HPDE6-E6E7 (cell line): Measurements from ENCODE around the gene ERAL1.
"Not testable (repeated sequence)": the region's sequence is repeated elsewhere in the genome, so short reads cannot be mapped to it uniquely, and the experiment has no call there.

Experiments used
- DNase-seq: peaks from one replicate; pipeline ENCODE4 v3.0.0; 2011; ENCODE audit warnings: missing footprints; ENCODE audit errors: extremely low spot score

The ERAL1 gene

DNA sequence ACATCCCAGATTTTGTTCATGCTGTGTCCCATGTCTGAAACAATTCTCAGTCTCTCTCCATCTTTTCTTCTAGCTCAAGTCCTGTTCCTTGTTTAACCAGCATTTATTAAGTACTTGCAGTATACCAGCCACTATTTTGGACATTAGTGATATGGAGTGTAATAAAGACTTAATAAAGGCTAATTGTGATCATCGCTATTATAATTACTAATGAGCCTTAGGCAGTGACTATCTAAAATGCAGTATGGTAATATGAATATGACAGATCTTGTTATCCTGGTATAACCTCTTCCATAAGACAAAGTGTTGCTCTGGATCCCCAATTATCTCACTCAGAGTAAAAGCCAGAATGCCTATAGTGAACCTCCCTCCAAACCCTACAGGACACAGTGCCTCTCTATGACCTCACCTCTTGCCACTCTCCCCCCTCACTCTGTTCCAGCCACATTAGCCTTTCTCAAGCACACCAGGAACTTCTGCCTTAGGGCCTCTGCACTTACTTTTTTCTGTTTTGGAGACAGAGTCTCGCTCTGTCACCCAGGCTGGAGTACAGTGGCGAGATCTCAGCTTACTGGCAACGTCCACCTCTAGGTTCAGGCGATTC, 44.5 kb downstream of the ERAL1 start:
- no peak for DNase-seq

DNA sequence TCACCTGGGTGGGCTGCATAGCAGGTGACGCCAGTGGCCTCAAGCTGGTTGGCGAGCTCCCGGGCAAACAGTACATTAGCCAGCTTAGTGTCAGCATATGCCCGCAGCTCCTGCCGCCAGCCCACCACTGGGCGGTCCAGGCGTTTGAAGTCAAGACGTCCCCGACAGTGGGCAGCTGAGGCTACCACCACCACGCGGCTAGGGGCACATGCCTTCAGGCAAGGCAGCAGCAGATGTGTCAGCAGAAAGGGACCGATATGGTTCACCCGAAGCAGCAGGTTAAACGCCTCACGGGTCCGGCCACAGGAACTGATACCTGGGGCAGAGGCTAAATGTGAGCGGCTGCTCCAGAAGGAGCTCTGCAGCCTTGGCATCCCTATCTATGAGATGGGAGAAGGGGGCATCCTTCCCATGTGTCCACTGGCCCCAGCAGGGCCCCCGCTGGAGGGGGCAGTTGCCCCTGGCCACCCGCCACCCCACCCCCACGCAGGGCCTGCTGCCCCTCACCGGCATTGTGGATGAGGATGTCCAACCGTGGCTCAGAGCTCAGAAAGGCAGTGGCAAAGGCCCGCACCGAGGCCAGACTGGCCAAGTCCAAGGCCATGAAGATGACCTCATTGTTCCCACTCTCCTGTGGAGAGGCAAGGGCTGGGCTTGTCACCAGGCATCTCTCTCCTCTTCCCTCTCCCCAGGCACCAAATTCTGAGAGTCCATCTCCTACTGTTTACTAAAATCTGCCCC, 46.3 kb downstream of the ERAL1 start:
- DNase-seq, result no peak

DNA sequence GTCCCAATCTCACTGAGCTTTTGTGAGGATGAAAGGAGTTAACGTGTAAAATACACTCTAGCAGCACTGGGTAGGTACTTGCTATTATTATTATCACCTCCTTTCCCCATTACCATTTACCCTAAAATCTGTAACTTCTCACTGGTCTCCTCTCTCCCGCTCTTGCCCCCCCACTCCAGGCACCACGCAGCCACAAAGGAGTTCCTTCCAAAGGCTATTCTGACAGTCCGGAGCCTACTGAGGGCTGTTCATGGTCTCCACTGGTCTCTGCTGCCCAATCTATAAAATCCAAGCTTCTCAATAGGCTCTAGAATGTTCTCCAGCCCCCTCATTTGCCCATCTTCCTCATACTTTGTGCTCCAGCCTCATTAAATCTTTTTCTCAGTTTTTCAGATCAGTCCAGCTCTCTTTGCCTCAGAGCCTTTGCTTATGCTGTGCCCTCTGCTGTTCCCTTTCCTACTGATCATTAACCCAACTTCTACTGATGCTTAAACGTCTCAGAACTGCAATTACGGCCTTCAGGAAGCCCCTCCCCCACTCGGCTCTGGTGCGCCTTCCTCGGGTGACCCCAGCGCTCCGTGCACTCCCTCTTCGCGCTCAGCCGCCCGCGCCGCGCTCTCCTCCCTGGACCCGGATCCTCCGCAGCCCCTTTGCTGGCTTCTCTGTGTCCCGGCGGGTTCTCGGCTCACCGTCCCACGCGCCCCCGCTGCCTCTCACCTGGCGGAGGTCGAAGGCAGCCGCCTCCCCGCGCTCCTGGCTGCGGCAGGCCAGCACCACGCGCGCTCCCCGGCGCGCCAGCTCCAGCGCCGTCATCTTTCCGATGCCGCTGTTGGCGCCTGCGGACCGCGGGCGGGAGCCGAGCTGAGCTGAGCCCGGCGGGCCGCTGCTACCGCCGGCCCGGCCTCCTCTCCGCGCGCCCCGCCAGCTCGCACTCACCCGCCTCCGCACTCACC, 47.3 kb downstream of the ERAL1 start:
- DNase-seq, result no peak

DNA sequence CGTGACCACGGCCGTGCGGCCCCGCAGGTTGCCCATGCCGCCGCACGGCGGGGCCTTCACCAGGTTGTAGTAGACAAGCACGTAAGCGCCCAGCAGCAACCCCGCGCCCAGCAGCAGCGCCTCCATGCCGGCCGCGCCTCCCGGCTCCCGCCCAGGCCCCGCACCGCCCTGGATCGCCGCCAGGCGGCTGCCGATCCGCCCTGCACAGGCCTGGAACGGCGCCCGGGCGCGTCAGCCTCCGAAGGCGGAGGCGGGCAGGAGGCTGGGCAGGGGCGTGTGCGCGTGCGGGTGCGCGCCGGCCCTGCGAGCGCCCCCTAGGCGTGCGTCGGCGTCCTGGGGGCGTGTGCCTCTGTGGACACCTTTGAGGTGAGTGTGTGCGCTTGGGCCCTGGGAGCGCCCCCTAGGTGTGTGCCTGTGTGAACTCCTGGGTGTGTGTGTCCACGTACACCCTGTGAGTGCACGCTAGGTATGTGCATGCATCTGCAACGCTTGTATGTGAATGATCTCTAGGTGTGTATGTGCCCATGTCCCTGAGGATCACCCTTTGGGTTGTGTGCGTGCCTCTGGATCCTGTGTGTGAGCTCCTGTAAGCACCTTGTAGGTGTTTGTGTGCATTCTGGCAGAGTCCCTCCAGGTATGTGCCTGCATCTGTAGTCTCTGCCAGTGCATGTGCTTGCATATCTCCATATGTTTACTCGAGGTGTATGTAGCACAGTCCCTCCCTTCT, 48.2 kb downstream of the ERAL1 start, which contains the start of gene DHRS13:
Gene DHRS13 (minus strand): TSS at position 261 of the 727 bp plus-strand sequence. CDS start 135 bp downstream, at position 126.
- DNase-seq, result peak; percentile 84

DNA sequence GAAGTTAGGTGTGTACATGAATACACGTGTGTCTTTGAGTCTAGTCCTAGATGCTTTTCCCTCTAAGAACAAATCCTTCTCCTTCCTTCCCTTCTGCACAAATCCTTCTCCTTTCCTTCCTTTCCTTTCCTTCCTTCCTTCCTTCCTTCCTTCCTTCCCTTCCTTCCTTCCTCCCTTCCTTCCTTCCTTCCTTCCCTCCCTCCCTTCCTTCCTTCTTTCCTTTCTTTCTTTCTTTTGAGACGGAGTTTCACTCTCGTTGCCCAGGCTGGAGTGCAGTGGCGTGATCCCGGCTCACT, 48.7 kb downstream of the ERAL1 start:
- not testable (repeated sequence) for DNase-seq

DNA sequence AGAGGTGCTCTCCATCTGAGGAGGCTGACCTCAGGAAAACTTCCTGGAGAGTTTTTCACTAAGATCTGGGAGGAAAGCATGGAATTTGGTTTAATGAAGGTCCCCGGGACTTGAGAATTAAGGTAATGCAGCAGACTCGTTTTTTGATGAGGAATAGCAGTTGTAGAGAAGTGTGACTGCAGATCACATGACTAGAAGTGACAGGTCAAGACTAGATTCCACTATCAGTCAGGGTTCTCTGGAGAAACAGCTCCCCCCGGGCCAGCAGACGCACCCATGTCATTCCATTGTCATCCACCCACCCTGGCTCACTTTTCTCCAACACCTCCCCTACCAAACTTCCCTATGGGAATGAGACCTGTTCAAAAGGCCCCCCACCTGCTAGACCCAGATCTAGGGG, 50.0 kb downstream of the ERAL1 start:
- DNase-seq, result no peak

DNA sequence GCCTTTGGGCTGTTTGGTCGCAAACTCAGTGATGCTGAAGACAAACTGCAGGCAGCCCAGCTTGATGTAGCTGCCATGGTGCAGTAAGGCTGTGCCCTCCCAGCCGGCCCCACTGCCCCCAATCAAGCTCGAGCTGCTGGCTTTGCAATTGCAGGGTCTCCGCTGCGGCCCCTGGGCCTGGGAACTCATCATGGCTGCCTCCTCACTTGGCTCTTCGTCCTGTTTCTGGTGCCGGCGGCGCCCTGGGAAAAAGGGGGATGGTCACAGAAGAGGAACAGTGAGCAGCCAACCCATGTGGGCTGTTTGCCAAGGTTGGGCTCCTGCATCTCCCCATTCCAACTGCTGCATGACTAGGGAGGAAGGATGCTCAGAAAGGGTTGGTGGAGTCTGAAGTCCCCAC, 51.5 kb downstream of the ERAL1 start:
- no peak for DNase-seq

DNA sequence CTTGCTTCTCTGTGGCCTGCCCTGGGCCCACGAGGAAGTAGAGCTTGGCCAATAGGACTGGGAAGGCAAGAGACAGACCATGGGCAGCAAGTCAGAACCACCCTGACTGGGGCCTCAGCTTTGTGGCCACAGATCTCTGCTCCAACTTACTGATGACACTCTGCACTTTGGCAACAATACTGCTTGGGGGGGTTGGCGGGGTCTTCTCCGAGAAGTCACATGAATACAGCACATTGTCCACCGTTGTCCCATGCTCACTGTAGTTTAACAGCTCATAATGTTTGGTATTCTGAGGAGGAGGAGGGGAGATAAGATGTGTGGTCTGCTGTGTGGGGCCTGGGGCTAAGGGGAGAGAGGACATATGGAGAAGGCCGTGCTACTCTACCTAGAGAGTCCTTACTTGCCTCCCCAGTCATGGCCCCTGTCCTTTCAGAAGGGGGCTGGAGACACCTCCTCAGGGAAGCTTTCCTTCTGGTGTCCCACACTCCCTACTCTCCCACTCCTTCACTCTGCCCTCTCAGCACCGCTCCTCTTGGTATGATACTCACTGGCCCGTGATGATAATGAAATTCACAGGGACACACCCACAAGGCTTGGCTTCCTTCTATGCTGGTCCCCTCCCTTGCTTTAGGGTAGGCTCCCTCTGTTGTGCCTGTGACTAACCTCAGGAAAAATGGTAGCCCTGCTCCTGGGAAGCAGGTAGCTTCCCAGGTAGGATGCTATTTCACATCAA, 52.1 kb downstream of the ERAL1 start:
- DNase-seq, result no peak

DNA sequence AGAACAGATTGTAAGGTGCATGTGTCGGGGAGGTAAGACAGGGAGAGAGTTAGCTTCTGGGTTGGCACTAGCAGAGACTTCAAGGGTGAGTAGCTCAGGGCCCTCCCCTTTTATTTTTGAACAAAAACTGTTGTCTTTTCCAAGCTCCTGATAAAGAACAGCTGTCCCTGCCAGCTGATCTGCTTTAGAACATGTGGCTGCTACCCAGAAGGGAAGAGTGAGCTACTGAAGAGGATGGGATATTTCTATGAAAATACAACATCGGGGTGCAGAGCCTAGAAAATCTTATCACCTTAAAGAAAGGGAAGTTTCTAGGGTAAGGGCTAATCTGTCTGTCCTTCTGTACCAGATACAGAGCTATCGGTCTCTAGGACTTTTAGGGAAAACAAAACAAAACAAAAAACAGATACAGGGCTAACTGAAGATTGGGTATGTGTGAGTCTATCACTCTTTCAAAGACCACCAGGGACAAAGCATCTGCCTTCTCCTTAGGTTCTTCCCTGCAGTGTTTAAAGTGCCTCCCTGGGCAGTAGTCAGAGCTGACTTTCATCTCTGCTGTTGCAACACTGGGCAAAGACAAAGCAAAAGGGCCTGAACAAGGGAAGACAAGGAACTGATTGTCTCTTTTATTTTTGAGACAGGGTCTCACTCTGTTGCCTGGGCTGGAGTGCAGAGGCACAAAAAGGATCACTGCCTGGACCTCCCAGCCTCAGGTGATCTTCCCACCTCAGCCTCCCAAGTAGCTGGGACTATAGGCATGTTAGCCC, 53.1 kb downstream of the ERAL1 start:
- no peak for DNase-seq

DNA sequence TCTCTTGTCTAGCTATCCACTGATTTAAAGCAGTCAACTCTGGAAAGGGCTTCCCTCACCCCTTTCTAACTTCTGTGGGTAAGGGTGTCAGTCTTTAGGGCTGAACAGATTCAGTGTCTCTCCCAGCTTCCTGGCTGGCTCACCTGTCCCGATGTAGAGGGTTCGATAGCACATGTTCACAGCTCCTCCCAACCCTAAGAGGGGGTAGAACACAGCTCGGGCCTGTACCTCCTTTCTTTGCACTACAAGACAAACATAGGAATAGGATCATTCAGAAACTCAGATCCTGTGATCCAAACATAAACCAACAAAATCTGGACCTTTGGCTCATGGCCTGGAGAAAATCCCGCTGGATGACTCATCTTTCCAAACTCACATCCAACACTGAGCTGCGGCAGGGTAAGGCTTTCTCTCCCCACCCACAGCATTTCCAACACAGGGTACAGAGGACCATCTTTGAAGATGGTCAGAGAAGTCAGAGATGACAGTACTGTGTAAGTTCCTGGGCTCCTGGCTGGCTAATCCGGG, 53.9 kb downstream of the ERAL1 start:
- no peak for DNase-seq

DNA sequence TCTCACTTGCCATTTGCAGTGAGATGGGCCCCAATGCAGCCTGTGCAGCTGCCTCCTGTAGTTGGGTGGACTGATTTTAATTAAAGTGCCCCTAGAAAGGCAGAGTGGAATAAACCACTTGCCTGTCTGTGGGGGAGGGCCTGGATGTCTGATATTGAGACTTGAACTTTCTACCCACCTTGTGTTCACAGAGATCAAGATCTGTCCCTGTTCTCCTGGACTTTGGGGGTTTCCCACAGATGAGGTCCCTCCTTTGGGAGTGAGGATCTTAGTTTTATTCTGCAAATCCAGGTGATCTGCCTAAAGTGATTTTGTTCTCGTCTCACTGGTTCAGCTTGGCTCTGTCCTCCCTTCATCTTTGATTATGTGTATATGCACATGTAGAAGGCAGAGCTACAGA, 55.7 kb downstream of the ERAL1 start:
- no peak for DNase-seq
